K562 (cell line): Measurements from ENCODE around the gene DHDH. TPM values are rescaled to one million over a fixed set of nuclear protein-coding genes. Genes with fewer than 3 reads are reported as not detected.

Source experiments
- ATAC-seq: fragments of 200-7000 bp; cut with Tn5 transposase; 3 replicates; pipeline ENCODE4 v1.9.1; 2020; ENCODE audit warnings: moderate library complexity
- BruUV-seq: library from RNA; stranded (reverse); fragments of 400-500 nt; replicated peaks from 2 replicates; lab custom pipeline; 2021; lab: Mats Ljungman, UMichigan
- CTCF ChIA-PET: fragments of 300-600 bp; formaldehyde crosslinking; extraction: SDS; loops from one replicate; lab custom pipeline; 2021; ENCODE audit warnings: low intra/inter-chr PET ratio; lab: Yijun Ruan, JAX
- POLR2A ChIA-PET: fragments of 300-600, 350-650 bp; sonication (Branson Sonifier 250); formaldehyde crosslinking; extraction: SDS; loops from one replicate; lab custom pipeline; 2021; ENCODE audit warnings: antibody characterized with exemption, inconsistent platforms; lab: Yijun Ruan, JAX
- DNase-seq, 4 experiments: peaks; one replicate each; pipeline versions ENCODE4 v3.0.0 to v3.0.0-alpha.2; 2011 to 2018; ENCODE audit warnings: low spot score in 3 of 4, mixed read lengths in 3 of 4; ENCODE audit errors: extremely low read depth in 1 of 4
- FAIRE-seq: peaks from 2 replicates; lab custom pipeline; 2011; peaks lifted over from hg19 to GRCh38; lab: Jason Lieb, UNC
- H2AFZ ChIP-seq: 2 replicates; pipeline ENCODE4 v1.6.0; 2011; ENCODE audit warnings: low read depth, low read length, control low read depth, inconsistent platforms
- H3K27ac ChIP-seq: fragments of 200-600 bp; 3 replicates; pipeline ENCODE4 v1.8.0; 2011; ENCODE audit warnings: low read depth, mild to moderate bottlenecking, control low read depth, inconsistent platforms, low read length, moderate library complexity, mixed read lengths; ENCODE audit errors: extremely low read depth
- H3K27me3 ChIP-seq, 2 experiments: fragments of 300-600 bp in 1 of 2; 2 replicates in 1 of 2; 3 replicates in 1 of 2; pipeline versions ENCODE4 v1.6.0 to v1.8.0; 2011; ENCODE audit warnings: inconsistent platforms in 2 of 2, low read length in 2 of 2, mild to moderate bottlenecking in 1 of 2, mixed read lengths in 1 of 2, moderate library complexity in 1 of 2; ENCODE audit not compliant: control insufficient read depth in 2 of 2, insufficient read depth in 2 of 2
- H3K36me3 ChIP-seq: fragments of 300-600 bp; 3 replicates; pipeline ENCODE4 v1.8.0; 2011; ENCODE audit warnings: mild to moderate bottlenecking, low read length, inconsistent platforms; ENCODE audit not compliant: control insufficient read depth, insufficient read depth
- H3K4me1 ChIP-seq, 2 experiments: fragments of 200-600 bp in 1 of 2; replicated peaks in 1 of 2; 2 replicates in 1 of 2; 3 replicates in 1 of 2; pipeline versions ENCODE4 v1.5.1 to v1.8.0; 2011; ENCODE audit warnings: inconsistent platforms in 2 of 2, low read length in 2 of 2, mild to moderate bottlenecking in 1 of 2, mixed read lengths in 1 of 2, moderate library complexity in 1 of 2; ENCODE audit not compliant: control insufficient read depth in 2 of 2, insufficient read depth in 2 of 2
- H3K4me2 ChIP-seq: 2 replicates; pipeline ENCODE4 v1.6.1; 2011; ENCODE audit warnings: low read length, control low read depth, inconsistent platforms, mixed read lengths; ENCODE audit not compliant: insufficient read depth
- H3K4me3 ChIP-seq: fragments of 200-600 bp; sonication (generic), shearing (Covaris generic); 2 replicates; pipeline ENCODE4 v1.5.1; 2016; ENCODE audit warnings: control low read depth, inconsistent platforms
- H3K79me2 ChIP-seq: fragments of 200-600 bp; 3 replicates; pipeline ENCODE4 v1.8.0; 2011; ENCODE audit warnings: low read length, inconsistent platforms; ENCODE audit not compliant: control insufficient read depth, insufficient read depth
- H3K9ac ChIP-seq, 2 experiments: 2 replicates each; pipeline versions ENCODE4 v1.6.0 to v1.6.1; 2011; ENCODE audit warnings: low read depth in 2 of 2, low read length in 2 of 2, control low read depth in 1 of 2, inconsistent platforms in 1 of 2, mild to moderate bottlenecking in 1 of 2, mixed read lengths in 1 of 2; ENCODE audit not compliant: insufficient read depth in 1 of 2
- H3K9me1 ChIP-seq: one replicate; pipeline ENCODE4 v1.6.0; 2011; ENCODE audit warnings: inconsistent platforms, mild to moderate bottlenecking, low read length, moderate library complexity; ENCODE audit not compliant: control insufficient read depth, insufficient read depth
- H3K9me3 ChIP-seq: replicated peaks from 2 replicates; pipeline ENCODE4 v1.5.1; 2011; ENCODE audit warnings: low read depth, low read length, inconsistent platforms; ENCODE audit not compliant: control insufficient read depth, insufficient read depth
- H4K20me1 ChIP-seq: replicated peaks from 2 replicates; pipeline ENCODE4 v1.6.1; 2011; ENCODE audit warnings: low read length, inconsistent platforms, mixed read lengths; ENCODE audit not compliant: control insufficient read depth, insufficient read depth
- AFF1 ChIP-seq, 2 experiments: fragments of 450-650 bp; IDR thresholded peaks; 2 replicates each; pipeline ENCODE4 v1.6.1; 2018; ENCODE audit warnings: mild to moderate bottlenecking in 2 of 2, low read depth in 1 of 2; ENCODE audit not compliant: partially characterized antibody in 2 of 2
- EWSR1 ChIP-seq: fragments of 450-650 bp; IDR thresholded peaks from 2 replicates; pipeline ENCODE4 v1.6.1; 2018; ENCODE audit warnings: borderline replicate concordance, mild to moderate bottlenecking, low read depth, moderate library complexity; ENCODE audit not compliant: partially characterized antibody
- MEF2A ChIP-seq: IDR thresholded peaks from 2 replicates; pipeline ENCODE4 v1.6.1; 2011; ENCODE audit warnings: low read depth, mild to moderate bottlenecking, low read length, moderate library complexity; ENCODE audit not compliant: control insufficient read depth
- POLR2G ChIP-seq: fragments of 200-400 bp; formaldehyde crosslinking; IDR thresholded peaks from 2 replicates; pipeline ENCODE4 v1.6.1; 2017; ENCODE audit warnings: low read depth, mild to moderate bottlenecking, antibody characterized with exemption, low read length, moderate library complexity
- PURB ChIP-seq: sonication (generic); formaldehyde crosslinking; IDR thresholded peaks from 2 replicates; pipeline ENCODE4 v1.9.0; 2021; ENCODE audit warnings: low read depth, mild to moderate bottlenecking, missing genetic modification reagents
- SMC3 ChIP-seq: conservative IDR thresholded peaks from 2 replicates; pipeline ENCODE4 v1.6.1; 2011; ENCODE audit warnings: low read depth, low read length, improper control_type of control experiment; ENCODE audit not compliant: insufficient read depth
- WGBS: fragments of 100-300 bp; shearing (Covaris generic); methylation state at CpG from one replicate; pipeline ENCODE4 v1.1.6; 2016; ENCODE audit warnings: low coverage, mixed read lengths; ENCODE audit not compliant: insufficient coverage; ENCODE audit errors: missing lambda C conversion rate; 5-methylcytosine and 5-hydroxymethylcytosine counted together
- in situ Hi-C: fragments of 300-500 bp; cut with MboI; formaldehyde crosslinking; loops from 4 replicates; pipeline ENCODE4 v1.15.0; 2018; ENCODE audit warnings: inconsistent platforms, mixed read lengths
- intact Hi-C: fragments of 100-400 bp; cut with micrococcal nuclease; formaldehyde crosslinking; loops from 2 replicates; pipeline ENCODE4 v1.14.2; 2022
- polyA plus RNA-seq, 8 experiments: library from polyadenylated mRNA; depleted of rRNA in 4 of 8; stranded (reverse) in 5 of 8; unstranded in 3 of 8; fragments of >200 nt; fragmentation: Nextera tagmentation in 2 of 8; fragmentation: Illumina TruSeq in 1 of 8; extraction: Ambion mirVana in 2 of 8; extraction: Trizol in 1 of 8; gene quantifications; 2 replicates each; pipeline versions ENCODE4 v1.2.1 to v1.2.3, GENCODE V29; 2011 to 2014; ENCODE audit warnings: inconsistent platforms in 1 of 8, missing spikeins in 1 of 8
- total RNA-seq, 7 experiments: library from RNA; depleted of rRNA in 6 of 7; stranded (reverse); fragments of >200 nt in 6 of 7; fragmentation: Illumina TruSeq in 2 of 7; extraction: Trizol in 2 of 7; gene quantifications; 2 replicates each; pipeline versions ENCODE4 v1.2.1 to v1.2.3, GENCODE V29; 2011 to 2021; ENCODE audit warnings: low replicate concordance in 1 of 7

Gene DHDH
- total and polyA plus RNA-seq, 9 of the 15 experiments (the other 6 are each of a cell fraction or from before 2014, with no cell fraction given) = 0.37 to 1.9 (median 0.87) TPM

GRCh38 chr19:48982280-48982679 lies 48.8 kb downstream of the DHDH start (continued):
- TF ChIP-seq AFF1 (IDR thresholded peaks at IDR 0.05; ENCODE audit: low read depth in 1 of 2, partially characterized antibody in 2 of 2) (peak in 1 of 2 experiments; percentile 89), MEF2A (no peak), PURB (CRISPR knock-in tag) (no peak), SMC3 (no peak)

- Histone ChIP-seq H3K9me1 (no peaks in the 10 kb centered on the region), H3K4me2 (no peak overlapping the region), H3K9me3 (no peaks in the 10 kb centered on the region), H3K79me2 (peaks cover 6% of the 10 kb centered on the region; the same call in 1 of the 3 replicates)
- no peak for DNase-seq
- WGBS = 98% methylated on average over 11 of the region's 13 CpGs
- in situ Hi-C loops = no loop called here
- no peak for TF ChIP-seq EWSR1
- peak; percentile 38; the same call in 1 of the 2 replicates for TF ChIP-seq POLR2G
- TF ChIP-seq, all 486 proteins: peak for 1
- H3K27ac ChIP-seq = no peak overlapping the region
- no peak overlapping the region for H3K4me3 ChIP-seq
- peaks cover 67% of the 10 kb centered on the region for H3K36me3 ChIP-seq
- H3K27me3 ChIP-seq = no peaks in the 10 kb centered on the region
- H4K20me1 ChIP-seq = no peaks in the 10 kb centered on the region
- ChIA-PET POLR2A (interaction anchor here (1.1 to 1.5 kb wide), 2 partner anchors 8 to 112 kb away, joined by 4 to 5 read pairs; partner anchors contain the start of genes GYS1 and RUVBL2), CTCF (no interaction called here)
- no peak for ATAC-seq
- no TSS peak for BruUV-seq
- H3K9ac ChIP-seq = peak overlapping the region in 1 of 2 experiments; percentile 7; a peak in 1 of 4 replicates
- intact Hi-C loops = no loop called here
- no peak overlapping the region for H2AFZ ChIP-seq
- peaks cover 0 to 7% of the 10 kb centered on the region in 2 experiments; a peak in 2 of 5 replicates for H3K4me1 ChIP-seq
- FAIRE-seq = no peak
These were observed 52.2 kb downstream of the DHDH start for GRCh38 chr19:48985711-48986110.
